ENCODE results near the gene CIROP.

Gene CIROP

GRCh38 chr14:23104591-23105347, at the start of gene CIROP:
CIROP (minus strand) TSS chr14:23104989; CDS start chr14:23104920, 69 bp downstream.
- no peak for DNase-seq (ENCODE audit: low read depth)

DNA sequence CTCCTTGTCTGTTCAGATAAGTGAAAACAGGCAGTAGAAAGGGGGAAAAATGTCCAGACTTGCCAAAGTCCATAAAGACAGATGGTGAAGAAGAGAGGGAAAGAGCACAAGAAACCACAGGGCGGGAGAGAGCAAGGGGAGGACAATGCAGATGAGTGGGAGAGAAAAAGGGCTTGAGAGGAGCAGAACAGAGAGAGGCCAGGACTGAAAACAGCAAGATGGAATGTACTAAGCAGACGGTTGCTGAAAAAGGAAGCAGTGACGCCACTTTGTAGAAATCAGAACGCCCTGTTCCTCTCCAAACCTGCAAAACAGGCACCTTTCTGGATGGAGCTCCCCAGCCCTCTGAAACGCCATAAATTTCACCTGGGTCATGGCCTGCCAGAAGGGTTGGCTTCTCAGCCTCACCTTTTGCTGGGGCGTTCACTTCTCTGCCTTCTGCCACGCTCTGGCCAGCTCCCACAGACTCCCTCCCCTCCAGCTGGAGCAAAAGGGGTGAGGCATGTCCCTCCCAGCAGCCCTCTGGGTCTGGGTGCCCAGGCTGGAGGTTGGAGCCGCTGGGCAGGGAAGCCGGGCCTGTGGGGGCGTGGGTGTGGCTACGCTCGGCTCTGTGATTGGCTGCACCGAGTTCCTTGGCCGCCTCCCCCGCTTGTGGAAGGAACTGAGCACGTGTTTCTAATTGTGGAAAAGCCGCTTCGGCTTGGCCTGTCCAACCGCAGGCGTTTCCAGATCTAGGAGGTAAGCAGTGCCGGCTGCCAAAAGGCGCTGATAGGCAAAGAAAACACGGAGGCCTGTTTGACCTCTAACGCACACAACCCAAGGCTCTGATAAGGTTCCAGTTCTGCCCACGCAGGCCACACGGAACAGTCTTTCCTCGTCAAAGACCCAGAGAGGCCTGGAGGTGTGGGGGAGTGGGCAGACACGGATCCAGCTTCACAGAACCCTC, 49.3 kb upstream of the CIROP start:
- no peak for DNase-seq (ENCODE audit: low read depth)

- no peak for DNase-seq (ENCODE audit: low read depth)
Observed at GRCh38 chr14:23151342-23151741, 46.6 kb upstream of the CIROP start.

GRCh38 chr14:23149745-23150144, 45.0 kb upstream of the CIROP start:
- no peak for DNase-seq (ENCODE audit: low read depth)

DNA sequence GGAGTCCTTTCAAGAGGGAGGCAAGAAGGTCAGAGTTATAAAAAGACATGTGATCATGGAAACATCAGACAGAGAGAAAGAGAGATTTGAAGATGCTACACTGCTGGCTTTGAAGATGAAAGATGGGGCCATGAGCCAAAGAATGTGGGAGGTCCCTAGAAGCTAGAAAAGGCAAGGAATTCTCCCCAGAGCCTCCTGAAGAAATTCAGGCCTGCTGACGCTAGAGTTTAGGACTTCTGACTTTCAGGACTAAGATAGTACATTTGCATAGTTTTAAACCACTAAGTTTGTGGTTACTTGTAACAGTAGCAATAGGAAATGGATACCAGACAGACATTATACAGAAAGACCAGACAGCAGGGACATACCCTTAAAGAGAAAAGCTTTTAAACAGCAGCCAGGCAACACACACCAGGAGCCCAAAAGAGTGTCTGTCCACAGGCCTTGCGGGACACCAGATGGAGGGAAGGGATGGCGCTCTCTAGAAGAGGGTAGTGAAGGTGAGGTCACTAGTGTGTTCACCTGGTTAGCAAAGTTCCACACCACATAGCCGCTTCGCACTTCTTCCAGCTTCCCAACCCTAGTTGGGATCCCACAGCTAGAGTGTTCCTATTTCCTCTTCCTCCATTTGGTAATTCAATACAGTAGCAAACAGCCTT, 43.9 kb upstream of the CIROP start:
- no peak for DNase-seq (ENCODE audit: low read depth)

GRCh38 chr14:23147676-23148075, 42.9 kb upstream of the CIROP start:
- no peak for DNase-seq (ENCODE audit: low read depth)

DNA sequence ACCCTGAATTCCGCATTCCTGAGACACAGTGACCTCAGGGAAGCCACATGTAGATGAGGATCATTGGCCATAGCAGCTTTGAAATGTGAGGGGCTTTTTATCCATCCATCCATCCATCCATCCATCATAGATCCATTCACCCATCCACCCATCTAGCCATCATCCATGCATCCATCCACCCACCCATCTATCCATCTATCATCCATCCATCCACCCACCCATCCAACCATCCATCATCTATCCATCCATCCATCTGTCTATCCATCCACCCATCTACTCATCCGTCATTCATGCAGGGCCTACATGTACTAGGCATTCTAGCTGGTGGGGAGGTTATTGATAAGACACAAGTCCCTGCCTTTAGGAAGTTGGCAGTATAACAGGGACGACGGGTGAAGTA, 42.2 kb upstream of the CIROP start:
- no peak for DNase-seq (ENCODE audit: low read depth)

DNA sequence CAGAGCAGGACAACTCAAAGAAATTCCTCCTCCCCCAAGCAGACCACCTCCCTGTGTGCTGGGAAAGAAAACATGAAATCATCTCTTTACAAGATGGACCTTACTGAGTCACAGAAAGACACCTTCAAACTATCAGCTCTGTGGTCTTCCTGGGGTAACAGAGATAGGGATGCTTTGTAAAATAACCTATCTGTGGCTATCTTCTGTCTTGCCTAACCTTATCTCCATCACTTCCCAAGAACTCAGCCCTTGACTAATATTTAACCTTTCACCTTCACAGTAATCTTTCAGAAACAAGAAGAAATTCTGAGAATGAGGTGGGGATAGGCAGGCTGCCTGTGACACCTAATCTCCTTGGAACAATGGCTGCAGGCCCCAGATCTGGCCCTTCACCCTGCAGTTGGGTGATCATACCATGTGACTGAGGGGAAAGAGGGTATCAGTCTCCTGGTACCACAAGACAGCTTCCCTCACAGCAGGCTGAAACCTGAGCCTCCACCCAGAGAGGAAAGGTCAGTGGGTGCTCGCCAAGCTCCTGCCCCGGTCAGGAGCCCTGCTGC, 41.6 kb upstream of the CIROP start:
- DNase-seq (ENCODE audit: low read depth): no peak

- DNase-seq (ENCODE audit: low read depth): no peak
Observed at GRCh38 chr14:23145794-23146350, 41.1 kb upstream of the CIROP start.

DNA sequence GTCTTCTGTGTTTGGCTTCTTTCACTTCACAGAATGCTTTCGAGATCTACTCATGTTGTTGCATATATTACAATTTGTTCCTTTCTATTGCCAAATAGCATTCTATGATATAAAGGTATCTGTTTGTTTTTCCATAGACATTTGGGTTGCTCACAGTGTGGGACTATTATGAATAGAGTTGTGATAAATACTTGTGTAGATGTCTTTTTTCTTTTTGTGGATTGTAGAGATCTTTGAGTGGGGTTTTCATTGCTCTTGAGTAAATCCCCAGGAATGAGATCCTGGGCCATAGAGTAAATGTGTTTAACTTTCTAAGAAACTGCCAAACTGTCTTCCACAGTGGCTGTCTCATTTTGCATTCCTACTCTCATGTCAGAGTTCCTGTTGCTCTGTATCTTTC, 39.1 kb upstream of the CIROP start:
- DNase-seq (ENCODE audit: low read depth): no peak

- no peak for DNase-seq (ENCODE audit: low read depth)
Observed at GRCh38 chr14:23142826-23143225, 38.0 kb upstream of the CIROP start.

DNA sequence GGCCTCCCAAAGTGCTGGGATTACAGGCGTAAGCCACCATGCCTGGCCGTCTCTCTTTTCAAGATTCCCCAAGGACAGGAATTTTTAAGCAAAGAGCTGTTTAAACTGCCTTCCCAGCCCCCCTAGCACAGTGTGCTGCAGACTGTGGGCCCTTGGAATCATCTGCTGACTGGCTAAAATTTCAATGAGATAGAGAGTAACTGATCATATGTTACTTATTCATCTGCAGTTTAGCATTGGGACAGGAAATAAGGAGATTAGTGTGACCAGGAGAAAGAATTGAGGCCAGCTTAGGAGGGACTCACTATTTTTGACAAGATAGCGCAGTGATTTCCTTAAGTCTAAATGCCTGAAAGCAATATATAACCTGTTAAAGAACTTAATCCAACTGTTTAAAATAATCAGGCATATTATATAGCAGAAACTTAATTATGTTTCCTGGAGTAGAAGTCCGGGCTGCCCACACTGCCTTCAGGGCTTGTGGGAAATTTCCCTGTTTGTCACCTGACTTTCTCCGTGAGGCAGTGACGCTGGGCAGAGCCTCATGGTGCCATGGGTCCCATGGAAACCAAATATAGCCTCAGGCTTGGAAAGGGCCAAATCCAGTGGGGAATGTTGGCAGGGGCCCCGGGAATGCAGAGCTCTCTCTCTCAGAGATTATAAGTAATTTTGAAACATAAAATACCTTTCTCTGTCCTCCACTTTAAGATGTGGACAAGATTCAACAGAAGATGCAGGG, 37.1 kb upstream of the CIROP start:
- DNase-seq (ENCODE audit: low read depth): no peak

- no peak for DNase-seq (ENCODE audit: low read depth)
Observed at GRCh38 chr14:23140371-23140770, 35.6 kb upstream of the CIROP start.

DNA sequence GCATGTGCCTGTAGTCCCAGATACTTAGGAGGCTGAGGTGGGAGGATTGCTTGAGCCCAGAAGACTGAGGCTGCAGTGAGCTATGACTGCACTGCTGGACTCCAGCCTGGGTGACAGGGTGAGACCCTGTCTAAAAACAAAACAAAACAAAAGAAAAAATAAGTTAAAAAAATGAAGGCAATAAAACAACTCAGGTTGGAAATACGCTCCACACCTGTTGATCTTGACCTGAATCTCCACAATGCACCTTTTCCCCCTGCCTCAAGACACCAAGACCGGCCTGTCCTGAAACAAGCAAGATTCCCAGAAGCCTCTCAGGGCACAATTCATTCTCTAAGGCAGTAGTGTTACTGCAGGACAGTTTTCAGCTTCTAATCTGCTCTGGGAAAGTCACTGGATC, 35.1 kb upstream of the CIROP start:
- no peak for DNase-seq (ENCODE audit: low read depth)

DNA sequence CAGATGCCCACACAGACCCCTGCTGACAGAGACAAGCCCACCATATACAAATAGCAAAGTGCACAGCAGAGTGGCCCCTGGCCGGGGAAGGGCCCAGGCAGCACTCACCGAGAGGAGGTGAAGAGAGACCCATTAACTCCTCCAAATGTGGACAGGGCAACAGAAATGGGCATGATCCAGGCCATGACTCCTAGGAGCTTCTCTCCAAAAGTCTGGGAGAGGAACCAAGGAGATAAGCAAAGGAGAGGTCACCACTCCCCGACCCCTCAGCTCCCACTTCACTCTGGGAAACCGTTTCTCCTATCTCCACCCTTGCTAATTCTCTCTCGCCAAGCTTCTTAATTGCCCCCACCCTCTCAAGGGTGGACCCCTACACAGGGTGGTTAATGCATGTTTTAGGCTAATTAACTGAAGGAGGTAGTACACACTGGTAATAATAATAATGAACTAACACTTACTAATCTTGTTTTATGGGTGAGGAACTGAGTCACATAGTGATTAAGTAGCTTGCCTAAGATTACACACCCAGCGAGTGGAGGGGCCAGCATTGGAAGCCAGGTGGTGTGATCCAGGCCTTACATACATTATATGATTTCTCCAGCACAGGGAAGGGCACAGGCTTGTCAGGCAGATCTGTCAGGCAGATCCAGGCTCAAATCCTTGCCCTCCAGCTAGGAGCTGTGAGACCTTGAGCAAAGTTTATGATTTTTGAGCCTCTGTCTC, 33.2 kb upstream of the CIROP start:
- DNase-seq (ENCODE audit: low read depth): no peak

DNA sequence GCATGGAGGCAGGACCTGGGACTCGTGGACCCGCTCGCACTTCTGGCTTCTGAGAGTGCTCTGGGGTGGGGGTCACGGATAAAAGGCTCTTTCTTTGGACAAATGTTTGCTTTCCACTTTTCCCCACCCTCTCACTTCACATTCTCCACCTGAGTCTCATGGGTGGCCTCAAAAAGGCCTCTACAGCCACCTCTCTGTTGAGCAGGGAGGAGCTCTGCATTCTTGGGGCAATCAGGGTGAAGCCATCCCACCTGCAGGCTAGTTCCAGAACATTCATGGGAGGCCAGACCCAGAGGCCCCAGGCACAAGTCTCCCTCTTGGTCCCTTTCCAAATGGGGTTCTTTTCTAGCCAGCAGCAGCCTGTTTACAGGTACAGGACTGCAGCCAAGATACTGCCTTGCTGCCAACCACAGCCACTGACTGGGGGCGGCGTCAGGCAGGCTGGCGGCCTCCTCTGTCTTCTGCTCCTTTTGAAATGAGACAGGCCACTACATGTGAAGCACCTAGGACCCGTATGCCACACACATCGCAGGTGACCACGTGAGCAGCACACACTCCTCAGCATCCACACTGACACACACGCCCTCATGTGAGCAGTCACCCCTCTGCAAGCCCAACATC, 32.5 kb upstream of the CIROP start:
- no peak for DNase-seq (ENCODE audit: low read depth)

DNA sequence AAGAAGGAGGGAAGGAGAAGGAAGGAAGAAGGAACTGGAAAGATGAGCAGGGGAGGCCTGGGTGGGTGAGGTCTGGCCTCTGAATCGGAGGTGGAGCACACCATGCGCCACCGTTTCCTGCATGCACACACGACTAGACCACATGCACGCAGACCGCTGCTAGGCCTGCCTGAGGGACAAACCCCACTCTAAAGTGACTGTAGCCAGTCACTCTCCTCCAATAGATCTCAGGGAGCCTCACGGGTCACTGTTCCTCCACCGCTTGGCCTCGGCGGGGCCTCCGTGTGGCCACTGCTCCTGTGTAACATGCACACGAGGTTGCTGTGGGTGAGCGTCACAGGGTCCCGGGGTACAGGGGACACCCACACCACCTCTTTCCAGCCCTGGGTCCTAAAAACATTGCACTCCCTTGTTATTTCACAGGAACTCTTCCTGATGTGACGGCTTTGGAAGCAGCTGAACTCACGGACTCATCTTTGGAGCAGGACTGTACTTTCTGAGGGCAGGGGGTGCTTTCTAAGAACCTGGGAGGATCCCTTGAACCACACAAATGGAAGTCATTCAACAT, 31.9 kb upstream of the CIROP start:
- no peak for DNase-seq (ENCODE audit: low read depth)

GRCh38 chr14:23132970-23133369, 28.2 kb upstream of the CIROP start:
- DNase-seq (ENCODE audit: low read depth): no peak

GRCh38 chr14:23131482-23131881, 26.7 kb upstream of the CIROP start:
- no peak for DNase-seq (ENCODE audit: low read depth)

GRCh38 chr14:23130871-23131270, 26.1 kb upstream of the CIROP start:
- DNase-seq (ENCODE audit: low read depth): no peak

Measured in stimulated activated CD4-positive, alpha-beta T cell treated with anti-CD3 and anti-CD28 coated beads, Interleukin-2, amount 100 ng/mL, for 4 hours (primary cell).